Measurements from ENCODE around the gene KLRG1. TPM values are rescaled to one million over a fixed set of nuclear protein-coding genes. Genes with fewer than 3 reads are reported as not detected.

Gene KLRG1
- total and polyA plus RNA-seq, 5 donors: 5.2 to 8.0 (median 6.0) TPM

DNA sequence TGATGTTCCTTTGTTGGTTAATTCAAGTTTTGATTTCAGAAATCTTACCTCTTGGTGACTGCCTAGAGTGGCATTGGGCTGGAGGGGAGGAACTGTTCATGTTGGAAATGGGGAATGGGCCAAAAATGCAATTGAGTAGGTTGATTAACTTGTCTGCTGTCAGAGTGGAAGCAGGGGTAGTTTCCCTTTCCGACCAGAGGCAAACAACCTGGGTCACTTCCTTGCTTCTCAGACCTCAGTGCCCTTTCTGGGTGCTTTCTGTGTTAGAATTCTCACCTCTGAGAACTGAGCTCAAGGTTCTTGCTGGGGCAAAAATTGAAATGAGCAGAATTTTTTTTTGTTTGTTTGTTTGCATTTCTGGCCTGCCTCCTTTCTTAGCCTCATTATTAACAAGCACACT lies 37.6 kb upstream of the KLRG1 start:
- H3K9me3 ChIP-seq (ENCODE audit: control insufficient read depth, low read length): no peaks in the 10 kb centered on the region
- 72% methylated on average over 1 of the region's 1 CpG for whole genome bisulfite sequencing
- no peak overlapping the region for H3K27ac ChIP-seq (ENCODE audit: low read length)
- ATAC-seq (no peak), DNase-seq (no peak)
- no peak overlapping the region for H3K4me3 ChIP-seq (ENCODE audit: low read length)
- H3K27me3 ChIP-seq (ENCODE audit: control insufficient read depth, insufficient read depth): no peaks in the 10 kb centered on the region
- peaks cover 2% of the 10 kb centered on the region for H3K4me1 ChIP-seq (ENCODE audit: control insufficient read depth, insufficient read depth, low read length)
- intact Hi-C loops (cut with DNase I): loop anchor here in 2 of 4 donors (2.0 to 5.0 kb wide), 2 partner anchors 89 to 91 kb away; no protein-coding TSS in a partner anchor

DNA sequence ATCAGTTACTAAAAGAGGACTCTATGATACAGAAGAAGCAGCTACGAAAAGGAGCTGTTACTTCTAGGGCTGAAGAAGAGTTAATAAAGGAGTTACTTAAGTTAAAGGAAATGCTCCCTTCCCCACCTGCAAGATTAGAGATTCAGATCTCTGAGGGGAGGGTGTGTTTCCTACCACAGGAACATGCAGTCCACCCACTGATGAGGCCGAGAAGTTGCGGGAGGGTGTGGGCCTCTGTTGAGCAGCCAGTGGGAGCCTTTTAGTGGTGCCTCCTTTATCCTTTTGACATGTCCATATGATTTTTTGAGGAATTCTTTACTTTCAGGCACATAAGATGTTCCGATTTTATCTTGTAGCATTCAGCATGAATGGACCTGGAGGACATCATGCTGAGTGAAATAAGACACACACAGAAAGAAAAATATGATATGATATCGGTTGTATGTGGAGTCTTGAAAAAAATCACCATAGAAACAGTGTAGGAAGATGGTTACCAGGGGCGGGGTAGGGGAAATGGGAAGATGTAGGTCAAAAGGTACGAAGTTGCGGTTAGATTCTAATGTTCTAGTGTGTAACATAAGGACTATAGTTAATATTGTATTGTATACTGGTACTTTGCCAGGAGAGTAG lies 35.5 kb upstream of the KLRG1 start:
- no peak for ATAC-seq
- Histone ChIP-seq H3K9me3 (ENCODE audit: control insufficient read depth, low read length) (no peaks in the 10 kb centered on the region), H3K27me3 (ENCODE audit: control insufficient read depth, insufficient read depth) (no peaks in the 10 kb centered on the region), H3K4me3 (ENCODE audit: low read length) (no peak overlapping the region), H3K27ac (ENCODE audit: low read length) (no peak overlapping the region), H3K4me1 (ENCODE audit: control insufficient read depth, insufficient read depth, low read length) (no peaks in the 10 kb centered on the region)
- WGBS: 87% methylated on average over 8 of the region's 8 CpGs
- peak in 1 of 3 donors; percentile 43 for DNase-seq
- intact Hi-C loops (cut with DNase I): loop anchor here in 1 of 4 donors (5.0 kb wide), 1 partner anchor 88 kb away; no protein-coding TSS in a partner anchor

DNA sequence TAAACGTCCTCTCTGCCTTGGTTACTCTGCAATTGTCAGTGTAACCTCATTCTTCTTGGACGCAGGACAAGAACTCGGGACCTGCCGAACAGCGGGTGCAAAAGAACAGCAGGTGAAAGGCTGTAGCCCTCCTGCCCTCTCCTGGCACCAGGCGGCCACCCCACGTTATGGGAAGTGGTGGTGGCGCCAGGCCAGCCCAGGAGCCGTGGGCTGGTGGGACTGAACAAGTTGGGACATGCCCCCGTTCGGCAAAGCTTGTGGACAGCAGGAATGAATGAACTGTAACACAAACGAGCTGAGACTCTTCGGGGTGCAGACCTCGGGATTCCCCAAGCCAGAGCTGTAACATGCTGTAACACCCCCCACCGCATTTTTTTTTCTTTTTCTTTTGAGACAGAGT lies 33.3 kb upstream of the KLRG1 start:
- H3K27ac ChIP-seq (ENCODE audit: low read length): no peak overlapping the region
- WGBS: 95% methylated on average over 15 of the region's 15 CpGs
- no peak for DNase-seq
- H3K27me3 ChIP-seq (ENCODE audit: control insufficient read depth, insufficient read depth): no peaks in the 10 kb centered on the region
- no peak overlapping the region for H3K4me3 ChIP-seq (ENCODE audit: low read length)
- no peak for ATAC-seq
- H3K9me3 ChIP-seq (ENCODE audit: control insufficient read depth, low read length): no peaks in the 10 kb centered on the region
- intact Hi-C loops (cut with DNase I): no loop called here
- peaks cover 2% of the 10 kb centered on the region for H3K4me1 ChIP-seq (ENCODE audit: control insufficient read depth, insufficient read depth, low read length)

DNA sequence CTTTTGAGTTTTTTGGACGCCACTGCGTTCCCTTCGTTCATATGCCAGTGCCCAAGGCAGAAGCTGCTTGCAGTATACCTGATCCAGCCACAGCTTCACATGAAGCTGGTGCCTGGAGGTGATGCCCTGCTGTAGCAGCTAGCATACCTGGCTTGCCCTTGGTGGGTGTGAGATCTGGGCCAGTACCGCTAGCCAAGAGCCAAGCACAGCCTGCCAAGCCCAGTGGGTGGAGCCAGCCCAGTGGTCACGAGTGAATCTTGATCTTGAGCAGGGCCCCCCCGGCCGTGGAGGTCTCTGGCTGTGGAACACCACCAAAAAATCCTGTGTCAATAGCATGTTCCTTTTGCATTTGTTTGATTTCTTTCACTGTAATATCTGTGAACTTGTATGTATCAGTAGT lies 32.6 kb upstream of the KLRG1 start:
- Histone ChIP-seq H3K4me1 (ENCODE audit: control insufficient read depth, insufficient read depth, low read length) (peaks cover 2% of the 10 kb centered on the region), H3K27ac (ENCODE audit: low read length) (no peak overlapping the region), H3K9me3 (ENCODE audit: control insufficient read depth, low read length) (no peaks in the 10 kb centered on the region), H3K4me3 (ENCODE audit: low read length) (no peak overlapping the region), H3K27me3 (ENCODE audit: control insufficient read depth, insufficient read depth) (no peaks in the 10 kb centered on the region)
- peak in 1 of 3 donors; percentile 43 for DNase-seq
- no peak for ATAC-seq
- intact Hi-C loops (cut with DNase I): no loop called here
- WGBS: 82% methylated on average over 7 of the region's 7 CpGs

DNA sequence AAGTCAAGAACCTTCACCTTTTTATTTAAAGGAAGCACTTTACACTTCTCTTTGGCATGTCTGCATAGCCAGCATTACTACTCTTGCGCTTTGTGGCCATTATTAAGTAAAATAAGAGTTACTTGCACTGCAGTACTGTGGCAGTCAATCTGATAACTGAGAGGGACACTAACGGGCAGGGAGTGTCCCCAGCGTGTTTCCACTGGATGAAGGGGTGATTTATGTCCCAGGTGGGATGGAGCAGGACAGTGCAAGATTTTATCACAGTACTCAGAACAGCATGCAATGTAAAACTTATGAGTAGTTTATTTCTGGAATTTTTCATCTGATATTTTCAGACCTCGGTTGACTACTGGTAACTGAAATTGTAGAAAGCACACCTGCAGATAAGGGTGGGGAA lies 31.8 kb upstream of the KLRG1 start:
- H3K4me3 ChIP-seq (ENCODE audit: low read length): no peak overlapping the region
- DNase-seq (no peak), ATAC-seq (no peak)
- H3K9me3 ChIP-seq (ENCODE audit: control insufficient read depth, low read length): no peaks in the 10 kb centered on the region
- intact Hi-C loops (cut with DNase I): no loop called here
- H3K27ac ChIP-seq (ENCODE audit: low read length): no peak overlapping the region
- H3K27me3 ChIP-seq (ENCODE audit: control insufficient read depth, insufficient read depth): no peaks in the 10 kb centered on the region
- H3K4me1 ChIP-seq (ENCODE audit: control insufficient read depth, insufficient read depth, low read length): peaks cover 2% of the 10 kb centered on the region
- 82% methylated on average over 4 of the region's 4 CpGs for WGBS

DNA sequence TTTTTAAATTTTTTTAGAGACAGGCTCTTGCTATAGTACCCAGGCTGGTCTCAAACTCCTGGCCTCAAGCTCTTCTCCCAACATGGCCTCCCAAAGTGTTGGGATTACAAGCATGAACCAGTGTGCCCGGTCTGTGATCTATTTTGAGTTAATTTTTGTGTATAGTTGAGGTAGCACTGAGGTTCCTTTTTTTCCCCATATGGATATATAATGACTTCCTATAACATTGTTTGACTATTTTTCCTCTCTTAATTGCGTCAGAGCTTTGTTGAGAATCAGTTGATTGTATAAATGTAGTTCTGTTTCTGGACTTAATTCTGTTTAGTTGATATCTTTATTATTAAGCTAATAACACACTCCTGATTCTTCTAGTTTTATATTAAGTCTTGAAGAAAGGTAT lies 31.3 kb upstream of the KLRG1 start:
- Histone ChIP-seq H3K4me1 (ENCODE audit: control insufficient read depth, insufficient read depth, low read length) (peaks cover 2% of the 10 kb centered on the region), H3K27me3 (ENCODE audit: control insufficient read depth, insufficient read depth) (no peaks in the 10 kb centered on the region), H3K9me3 (ENCODE audit: control insufficient read depth, low read length) (no peaks in the 10 kb centered on the region), H3K27ac (ENCODE audit: low read length) (no peak overlapping the region), H3K4me3 (ENCODE audit: low read length) (no peak overlapping the region)
- no peak for ATAC-seq
- intact Hi-C loops (cut with DNase I): no loop called here
- 58% methylated on average over 2 of the region's 2 CpGs for WGBS
- DNase-seq: no peak

DNA sequence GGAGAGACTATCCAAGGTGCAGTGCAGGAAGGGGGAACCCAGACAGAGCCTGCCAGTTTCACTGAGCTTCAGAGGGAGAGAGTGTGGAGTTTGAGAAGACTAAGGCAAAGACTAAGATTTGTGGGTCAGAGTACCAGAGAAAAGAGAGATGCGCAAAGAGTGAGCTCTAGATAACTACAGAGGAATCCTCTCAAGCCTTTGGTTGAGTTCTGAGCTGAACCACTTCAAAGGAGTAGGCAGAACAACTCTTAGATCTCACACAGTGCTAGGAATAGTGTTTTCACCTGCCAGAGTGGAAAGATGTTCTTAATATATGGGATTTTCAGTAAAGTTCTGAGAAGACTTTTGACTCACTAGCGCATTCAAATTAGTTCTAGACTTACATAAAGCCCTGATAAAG lies 29.2 kb upstream of the KLRG1 start:
- WGBS: 97% methylated on average over 2 of the region's 2 CpGs
- Histone ChIP-seq H3K4me1 (ENCODE audit: control insufficient read depth, insufficient read depth, low read length) (peaks cover 2% of the 10 kb centered on the region), H3K4me3 (ENCODE audit: low read length) (no peak overlapping the region), H3K27ac (ENCODE audit: low read length) (no peak overlapping the region), H3K27me3 (ENCODE audit: control insufficient read depth, insufficient read depth) (no peaks in the 10 kb centered on the region), H3K9me3 (ENCODE audit: control insufficient read depth, low read length) (no peaks in the 10 kb centered on the region)
- DNase-seq: no peak
- intact Hi-C loops (cut with DNase I): no loop called here
- no peak for ATAC-seq

DNA sequence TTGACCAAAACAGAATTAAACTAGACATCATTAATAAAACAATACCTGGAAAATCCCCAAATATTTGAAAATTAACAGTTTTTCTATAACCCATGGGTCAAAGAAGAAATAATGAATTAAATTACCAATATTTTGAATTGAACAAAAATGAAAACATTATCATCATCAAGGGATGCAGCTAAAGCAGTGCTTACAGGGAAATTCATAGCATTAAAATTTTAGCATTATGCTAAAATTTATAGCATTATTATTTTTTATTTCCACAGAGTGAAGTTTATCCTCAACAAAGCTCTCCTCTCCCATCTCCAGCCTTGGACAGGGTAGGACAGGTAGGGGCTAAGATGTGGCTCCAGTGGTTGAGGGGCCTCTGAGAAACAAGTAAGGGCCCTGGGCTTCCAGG lies 20.6 kb upstream of the KLRG1 start:
- intact Hi-C loops (cut with DNase I): no loop called here
- Histone ChIP-seq H3K27ac (ENCODE audit: low read length) (no peak overlapping the region), H3K27me3 (ENCODE audit: control insufficient read depth, insufficient read depth) (no peaks in the 10 kb centered on the region), H3K4me1 (ENCODE audit: control insufficient read depth, insufficient read depth, low read length) (no peaks in the 10 kb centered on the region), H3K4me3 (ENCODE audit: low read length) (no peak overlapping the region), H3K9me3 (ENCODE audit: control insufficient read depth, low read length) (peaks cover 4% of the 10 kb centered on the region)
- no peak for ATAC-seq
- no peak for DNase-seq

DNA sequence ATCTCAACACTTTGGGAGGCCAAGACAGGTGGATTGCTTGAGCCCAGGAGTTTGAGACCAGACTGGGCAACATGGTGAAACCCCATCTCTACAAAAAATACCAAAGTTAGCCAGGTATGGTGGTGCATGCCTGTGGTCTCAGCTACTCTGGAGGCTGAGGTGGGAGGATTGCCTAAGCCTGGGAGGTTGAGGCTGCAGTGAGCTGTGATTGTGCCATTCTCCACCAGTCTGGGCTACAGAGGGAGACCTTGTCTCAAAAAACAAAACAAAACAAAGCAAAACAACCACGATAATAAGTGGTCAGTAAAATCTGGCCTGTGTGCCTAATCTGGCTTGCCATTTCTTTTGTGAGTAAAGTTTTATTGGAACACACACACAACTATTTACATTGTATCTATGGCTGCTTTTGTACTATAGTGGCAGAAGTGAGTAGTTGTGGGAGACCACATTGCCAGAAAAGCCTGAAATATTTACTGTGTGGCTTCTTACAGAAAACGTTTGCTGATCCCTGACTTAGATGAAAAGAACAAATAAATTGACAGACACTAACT lies 19.4 kb upstream of the KLRG1 start:
- 75% methylated on average over 2 of the region's 2 CpGs for WGBS
- H3K9me3 ChIP-seq (ENCODE audit: control insufficient read depth, low read length): peaks cover 4% of the 10 kb centered on the region

DNA sequence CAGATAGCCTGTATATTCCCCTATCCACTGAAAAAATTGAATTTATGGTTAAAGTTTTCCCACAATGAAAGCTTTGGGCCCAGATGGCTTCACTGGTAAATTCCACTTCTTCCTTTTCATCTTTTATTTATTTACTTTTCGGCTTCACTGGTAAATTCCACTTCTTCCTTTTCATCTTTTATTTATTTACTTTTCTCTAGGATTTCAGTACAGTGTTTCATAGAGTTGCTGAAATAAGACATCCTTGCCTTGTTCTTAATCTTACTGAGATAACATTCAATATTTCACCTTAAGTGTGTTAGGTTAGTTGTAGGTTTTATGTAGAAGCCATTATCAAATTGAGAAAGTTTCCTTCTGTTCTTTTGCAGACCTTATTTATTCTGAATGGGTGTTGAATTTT lies 18.9 kb upstream of the KLRG1 start:
- no peak overlapping the region for H3K4me3 ChIP-seq (ENCODE audit: low read length)
- H3K4me1 ChIP-seq (ENCODE audit: control insufficient read depth, insufficient read depth, low read length): no peaks in the 10 kb centered on the region
- ATAC-seq (no peak), DNase-seq (no peak)
- intact Hi-C loops (cut with DNase I): loop anchor here in 1 of 4 donors (10.0 kb wide), 1 partner anchor 54 kb away; no protein-coding TSS in a partner anchor
- no peaks in the 10 kb centered on the region for H3K27me3 ChIP-seq (ENCODE audit: control insufficient read depth, insufficient read depth)
- H3K9me3 ChIP-seq (ENCODE audit: control insufficient read depth, low read length): peaks cover 4% of the 10 kb centered on the region
- whole genome bisulfite sequencing: 77% methylated on average over 1 of the region's 1 CpG
- no peak overlapping the region for H3K27ac ChIP-seq (ENCODE audit: low read length)

More for the DNA sequence above, 19.4 kb upstream of the KLRG1 start:
- no peaks in the 10 kb centered on the region for H3K4me1 ChIP-seq (ENCODE audit: control insufficient read depth, insufficient read depth, low read length)
- no peak overlapping the region for H3K4me3 ChIP-seq (ENCODE audit: low read length)
- ATAC-seq (no peak), DNase-seq (no peak)
- H3K27me3 ChIP-seq (ENCODE audit: control insufficient read depth, insufficient read depth): no peaks in the 10 kb centered on the region
- intact Hi-C loops (cut with DNase I): loop anchor here in 1 of 4 donors (10.0 kb wide), 1 partner anchor 55 kb away; no protein-coding TSS in a partner anchor
- no peak overlapping the region for H3K27ac ChIP-seq (ENCODE audit: low read length)

DNA sequence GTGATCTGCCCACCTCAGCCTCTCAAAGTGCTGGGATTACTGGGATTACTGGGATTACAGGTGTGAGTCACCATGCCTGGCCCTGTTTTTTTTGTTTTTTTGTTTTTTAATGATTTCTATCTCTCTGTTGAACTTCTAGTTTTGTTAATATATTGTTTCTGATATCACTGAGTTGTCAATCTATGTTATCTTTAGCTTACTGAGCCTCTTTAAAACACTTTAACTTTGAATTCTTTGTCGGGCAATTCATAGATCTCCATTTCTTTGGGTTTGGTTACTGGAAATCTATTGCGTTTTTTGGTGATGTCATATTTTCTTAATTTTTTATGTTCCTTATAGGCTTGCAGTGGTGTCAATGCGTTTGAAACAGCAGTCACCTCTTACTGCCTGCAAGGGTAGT lies 9.2 kb upstream of the KLRG1 start:
- WGBS: 90% methylated on average over 3 of the region's 3 CpGs
- no peak overlapping the region for H3K27ac ChIP-seq (ENCODE audit: low read length)
- H3K27me3 ChIP-seq (ENCODE audit: control insufficient read depth, insufficient read depth): no peaks in the 10 kb centered on the region
- no peak for DNase-seq
- intact Hi-C loops (cut with DNase I): no loop called here
- H3K9me3 ChIP-seq (ENCODE audit: control insufficient read depth, low read length): peaks cover 2% of the 10 kb centered on the region
- no peak for ATAC-seq
- no peak overlapping the region for H3K4me3 ChIP-seq (ENCODE audit: low read length)
- no peaks in the 10 kb centered on the region for H3K4me1 ChIP-seq (ENCODE audit: control insufficient read depth, insufficient read depth, low read length)

Data from right cardiac atrium (tissue), 5 donors.